ENCODE data around the gene NDUFC2.
"Not testable (repeated sequence)": the region's sequence is repeated elsewhere in the genome, so short reads cannot be mapped to it uniquely, and the experiment has no call there.

Gene NDUFC2

DNA sequence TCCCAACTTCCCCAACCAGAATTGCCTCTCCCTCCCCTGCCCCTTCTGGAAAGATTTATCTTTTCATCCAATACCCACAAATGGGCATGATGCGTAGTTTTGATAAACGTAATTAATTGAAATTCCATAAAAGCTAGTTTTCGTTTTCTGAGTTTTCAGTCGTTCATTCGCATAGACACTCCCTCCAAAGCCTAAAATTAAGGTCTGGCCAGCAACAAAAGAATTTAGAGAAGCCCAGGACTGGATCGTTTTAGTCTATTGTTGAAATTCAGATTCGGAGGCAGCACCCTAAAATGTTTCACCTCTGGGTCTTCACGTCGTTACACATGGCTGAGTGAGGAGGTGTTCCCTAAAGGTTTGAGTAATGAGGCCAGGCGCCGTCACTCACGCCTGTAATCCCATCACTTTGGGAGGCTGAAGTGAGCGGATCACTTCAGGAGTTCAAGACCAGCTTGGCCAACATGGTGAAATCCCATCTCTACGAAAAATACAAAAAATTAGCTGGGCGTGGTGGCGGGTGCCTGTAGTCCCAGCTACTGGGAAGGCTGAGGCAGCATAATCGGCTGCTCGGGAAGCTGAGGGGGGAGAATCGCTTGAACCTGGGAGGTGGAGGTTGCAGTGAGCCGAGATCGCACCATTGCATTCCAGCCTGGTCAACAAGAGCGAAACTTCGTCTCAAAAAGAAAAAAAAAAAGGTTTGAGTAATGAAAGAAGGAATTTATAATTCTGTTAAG lies 589 bp upstream of the NDUFC2 start:
- DNase-seq (ENCODE audit: low read depth) = no peak

DNA sequence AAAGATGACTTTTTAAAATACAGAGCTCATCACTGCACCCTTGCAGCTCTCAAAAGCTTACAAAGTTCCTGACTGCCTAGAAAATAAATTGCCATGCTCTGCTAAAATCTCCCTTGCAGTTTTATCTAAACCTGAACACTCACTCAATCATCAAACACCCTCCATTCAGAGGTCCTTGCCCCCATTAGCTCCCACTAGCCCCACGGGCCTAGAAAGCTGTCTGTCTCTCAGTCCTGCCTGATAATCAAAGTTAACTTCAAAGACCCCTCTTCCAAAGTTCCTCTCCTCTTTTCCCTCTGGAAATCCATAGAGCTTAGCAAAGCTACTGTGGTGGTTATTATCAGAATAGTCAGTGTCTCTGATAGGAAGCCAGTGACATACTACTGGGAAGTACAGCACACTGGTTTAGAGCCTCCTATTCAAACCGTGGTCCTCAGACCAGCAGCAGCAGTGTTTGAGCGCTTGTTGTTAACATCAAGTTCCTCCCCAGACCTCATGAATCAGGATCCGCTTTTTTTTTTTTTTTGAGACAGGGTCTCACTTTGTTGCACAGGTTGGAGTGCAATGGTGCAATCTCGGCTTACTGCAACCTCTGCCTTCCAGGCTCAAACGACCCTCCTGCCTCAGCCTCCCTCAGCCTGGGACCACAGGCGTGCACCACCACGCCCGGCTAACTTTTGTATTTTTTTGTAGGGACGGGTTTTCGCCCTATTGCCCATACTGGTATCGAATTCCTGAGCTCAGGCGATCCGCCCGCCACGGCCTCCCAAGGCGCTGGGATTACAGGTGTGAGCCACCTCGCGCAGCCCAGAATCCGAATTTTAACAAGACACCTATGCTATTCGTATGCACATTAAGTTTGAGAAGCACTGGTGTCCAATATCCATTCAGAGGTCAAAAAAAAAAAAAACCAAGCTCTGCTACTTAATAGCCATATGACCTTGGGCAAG lies 1.2 kb downstream of the NDUFC2 start:
- no peak for DNase-seq (ENCODE audit: low read depth)

- DNase-seq (ENCODE audit: low read depth) = not testable (repeated sequence)
Observed at GRCh38 chr11:78077592-78077991, 2.1 kb downstream of the NDUFC2 start.

GRCh38 chr11:78076733-78077403 lies 2.8 kb downstream of the NDUFC2 start:
- DNase-seq (ENCODE audit: low read depth) = no peak

DNA sequence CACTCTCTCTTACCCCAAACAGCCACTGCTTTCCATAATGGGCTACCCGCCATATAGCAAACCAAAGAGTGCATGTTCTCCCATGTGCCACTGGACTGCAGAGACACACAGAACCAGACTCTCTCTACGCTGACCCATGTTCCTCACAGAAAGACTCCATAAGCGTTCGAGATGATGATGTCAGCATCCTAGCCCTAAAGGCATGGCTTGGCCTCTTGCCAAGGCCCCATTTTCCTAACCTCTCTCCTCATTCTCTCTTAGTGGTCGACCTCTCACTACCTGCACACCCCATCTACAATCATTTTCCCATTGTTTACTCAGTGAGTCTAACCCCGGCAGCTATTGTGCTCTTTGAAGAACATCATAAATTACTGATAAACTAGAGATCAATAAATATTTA lies 4.9 kb downstream of the NDUFC2 start:
- DNase-seq (ENCODE audit: low read depth) = no peak

DNA sequence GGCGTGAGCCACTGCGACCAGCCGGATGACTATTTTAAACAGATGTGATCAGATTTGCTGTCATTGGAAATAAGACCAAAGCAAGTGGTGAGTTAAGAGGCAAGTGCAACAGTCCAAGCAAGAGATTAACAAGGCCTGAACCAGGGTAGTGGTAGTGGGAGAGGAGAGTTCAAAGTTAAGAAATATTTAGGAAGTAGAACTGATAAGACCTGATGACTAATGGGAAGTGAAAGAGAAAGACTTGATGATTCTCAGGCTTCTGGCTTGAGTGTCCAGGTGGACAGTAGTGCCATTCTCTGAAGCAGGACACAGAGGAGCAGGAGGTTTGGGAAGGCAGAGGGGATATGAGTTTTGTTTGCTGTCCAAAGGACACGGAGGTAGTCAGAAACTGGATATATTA lies 7.2 kb downstream of the NDUFC2 start:
- no peak for DNase-seq (ENCODE audit: low read depth)

- no peak for DNase-seq (ENCODE audit: low read depth)
Observed at GRCh38 chr11:78071717-78072116, 7.9 kb downstream of the NDUFC2 start.

GRCh38 chr11:78070621-78071020 lies 9.0 kb downstream of the NDUFC2 start:
- no peak for DNase-seq (ENCODE audit: low read depth)

GRCh38 chr11:78069465-78069864 lies 10.2 kb downstream of the NDUFC2 start:
- no peak for DNase-seq (ENCODE audit: low read depth)

- DNase-seq (ENCODE audit: low read depth) = no peak
Observed at GRCh38 chr11:78067704-78068103, 12.0 kb downstream of the NDUFC2 start.

DNA sequence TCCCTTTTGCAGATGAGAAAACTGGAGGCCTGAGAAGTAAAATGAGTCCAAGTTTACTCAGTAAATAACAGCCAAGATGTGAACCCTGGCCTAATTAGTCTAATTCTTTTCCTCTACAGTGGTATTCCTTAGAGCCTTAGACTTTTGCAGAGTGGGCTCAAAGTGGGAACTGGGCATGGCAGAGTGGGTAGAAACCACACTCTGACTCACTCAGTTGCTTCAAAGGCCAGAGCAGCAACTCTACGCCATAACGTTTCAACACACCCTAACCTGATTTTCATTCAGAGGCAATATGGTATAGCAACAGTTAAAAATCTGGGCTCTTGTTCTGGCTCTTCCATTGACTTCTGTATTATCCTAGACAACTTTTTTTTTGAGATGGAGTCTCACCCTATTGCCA lies 13.2 kb downstream of the NDUFC2 start:
- no peak for DNase-seq (ENCODE audit: low read depth)

DNA sequence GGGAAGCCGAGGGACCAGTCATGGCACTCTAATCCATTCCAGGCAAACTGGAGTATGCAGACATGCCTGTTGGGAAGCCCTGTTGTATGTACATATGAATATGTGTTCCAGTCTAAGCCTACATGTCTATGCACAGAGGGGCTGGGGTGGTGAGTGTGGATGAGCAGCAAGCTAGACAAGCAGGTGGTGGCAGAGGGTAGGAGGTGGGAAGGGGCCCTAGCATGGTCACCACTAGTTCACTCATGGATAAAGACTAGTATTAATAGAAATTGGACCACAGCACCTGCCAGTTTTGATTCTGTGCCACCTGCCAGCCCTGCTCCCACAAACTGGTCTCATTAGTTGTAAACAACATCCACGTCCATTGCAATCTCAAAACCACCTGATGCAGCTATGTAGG lies 14.5 kb downstream of the NDUFC2 start:
- DNase-seq (ENCODE audit: low read depth) = no peak

DNA sequence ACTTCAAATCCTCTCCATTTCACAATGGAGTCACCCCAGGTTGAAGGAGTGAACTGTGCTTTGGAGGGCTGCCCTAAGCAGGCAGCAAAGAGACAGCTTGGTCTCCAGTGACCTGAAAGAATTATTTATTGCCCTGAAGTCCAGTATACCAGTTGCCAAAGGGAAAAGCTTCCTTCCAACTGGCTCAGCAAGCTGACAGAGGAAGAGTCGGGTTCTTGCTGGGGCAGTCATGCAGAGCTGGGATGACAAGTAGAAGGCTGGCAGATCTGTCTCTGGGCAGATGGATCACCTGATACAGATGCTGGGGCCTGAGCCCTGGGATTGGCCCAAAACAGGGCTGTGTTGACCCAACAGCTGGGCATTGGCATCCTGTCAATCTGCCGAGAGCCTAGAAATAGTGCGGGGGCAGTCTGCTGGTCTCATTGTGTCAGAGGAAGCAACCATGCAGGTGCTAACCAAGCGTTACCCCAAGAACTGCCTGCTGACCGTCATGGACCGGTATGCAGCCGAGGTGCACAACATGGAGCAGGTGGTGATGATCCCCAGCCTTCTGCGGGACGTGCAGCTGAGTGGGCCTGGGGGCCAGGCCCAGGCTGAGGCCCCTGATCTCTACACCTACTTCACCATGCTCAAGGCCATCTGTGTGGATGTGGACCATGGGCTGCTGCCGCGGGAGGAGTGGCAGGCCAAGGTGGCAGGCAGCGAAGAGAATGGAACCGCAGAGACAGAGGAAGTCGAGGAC lies 16.1 kb downstream of the NDUFC2 start, which contains the start of gene THRSP:
Gene THRSP (plus strand): TSS at position 422 of the 742 bp plus-strand sequence. CDS start 21 bp downstream, at position 443.
- no peak for DNase-seq (ENCODE audit: low read depth)

GRCh38 chr11:78062671-78063070 lies 17.0 kb downstream of the NDUFC2 start:
- DNase-seq (ENCODE audit: low read depth) = no peak

GRCh38 chr11:78061921-78062311 lies 17.7 kb downstream of the NDUFC2 start:
- DNase-seq (ENCODE audit: low read depth) = no peak

DNA sequence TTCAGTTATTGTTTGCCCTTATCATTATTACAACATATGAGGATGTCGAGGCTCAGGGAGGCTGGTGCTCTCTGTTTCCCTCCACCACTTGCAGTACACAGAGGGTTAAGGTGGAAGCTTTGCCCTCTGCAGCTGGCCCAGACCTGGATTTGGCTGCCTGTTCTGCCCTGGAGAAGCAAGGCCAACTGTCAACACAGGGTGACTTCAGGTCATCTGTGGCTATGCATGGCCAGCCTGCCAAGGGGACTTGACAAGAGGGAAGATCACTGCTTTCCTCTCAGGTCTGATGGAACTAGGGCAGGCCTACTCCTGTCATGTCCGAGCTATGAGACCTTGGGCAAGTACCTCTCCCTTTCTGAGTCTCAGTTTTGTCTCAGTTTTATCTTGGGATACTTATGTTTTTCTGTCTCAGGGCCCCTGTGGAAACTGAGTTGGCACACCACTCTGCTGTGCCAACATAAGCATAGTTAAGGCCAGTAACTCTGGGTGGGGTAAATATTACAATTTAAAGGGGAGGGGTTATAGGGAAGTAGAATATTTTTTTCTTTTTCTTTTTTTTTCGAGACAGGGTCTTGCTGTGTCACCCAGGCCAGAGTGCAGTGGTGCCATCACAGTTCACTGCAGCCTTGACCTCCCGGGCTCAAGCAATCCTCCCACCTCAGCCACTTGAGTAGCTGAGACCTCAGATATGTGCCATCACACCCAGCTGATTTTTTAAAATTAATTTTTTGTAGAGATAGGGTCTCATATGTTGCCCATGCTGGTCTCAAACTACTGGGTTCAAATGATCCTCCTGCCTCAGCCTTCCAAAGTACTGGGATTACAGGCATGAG lies 18.4 kb downstream of the NDUFC2 start:
- DNase-seq (ENCODE audit: low read depth) = no peak

DNA sequence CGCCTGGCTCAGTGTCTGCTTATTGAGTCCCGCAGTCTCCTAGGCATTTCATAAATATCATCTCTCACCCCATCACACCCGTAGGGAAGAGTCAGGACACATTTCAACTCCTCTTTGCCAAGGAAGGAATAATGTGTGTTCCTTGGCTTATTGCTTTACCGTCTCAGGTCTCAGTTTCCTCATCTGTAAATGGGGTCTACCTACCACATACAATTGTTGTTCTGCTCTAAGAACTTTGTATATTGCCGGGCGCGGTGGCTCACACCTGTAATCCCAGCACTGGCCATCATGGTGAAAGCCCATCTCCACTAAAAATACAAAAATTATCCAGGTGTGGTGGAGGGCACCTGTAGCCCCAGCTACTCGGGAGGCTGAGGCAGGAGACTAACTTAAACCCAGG lies 19.1 kb downstream of the NDUFC2 start:
- no peak for DNase-seq (ENCODE audit: low read depth)

DNA sequence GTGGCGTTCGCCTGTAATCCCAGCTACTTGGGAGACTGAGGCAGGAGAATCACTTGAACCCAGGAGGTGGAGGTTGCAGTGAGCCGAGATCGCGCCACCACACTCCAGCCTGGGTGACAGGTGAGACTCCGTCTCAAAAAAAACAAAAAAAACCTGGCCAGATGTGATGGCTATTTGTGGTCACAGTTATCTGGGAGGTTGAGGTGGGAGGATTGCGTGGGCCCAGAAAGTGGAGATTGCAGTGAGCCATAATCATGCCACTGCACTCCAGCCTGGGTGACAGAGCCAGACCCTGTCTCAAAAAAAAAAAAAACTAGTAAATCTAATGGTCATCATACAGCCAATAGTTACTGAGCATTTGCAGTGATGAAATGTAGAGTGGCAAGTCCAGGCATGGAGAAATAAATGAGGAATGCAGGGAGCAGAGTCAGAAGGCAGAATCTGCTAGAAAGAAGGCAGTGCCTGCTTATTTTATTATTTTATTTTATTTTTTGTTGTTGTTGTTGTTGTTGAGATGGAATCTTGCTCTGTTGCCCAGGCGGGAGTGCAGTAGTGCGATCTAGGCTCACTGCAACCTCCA lies 19.8 kb downstream of the NDUFC2 start:
- DNase-seq (ENCODE audit: low read depth) = not testable (repeated sequence)

GRCh38 chr11:78057462-78058055 lies 22.1 kb downstream of the NDUFC2 start:
- no peak for DNase-seq (ENCODE audit: low read depth)

DNA sequence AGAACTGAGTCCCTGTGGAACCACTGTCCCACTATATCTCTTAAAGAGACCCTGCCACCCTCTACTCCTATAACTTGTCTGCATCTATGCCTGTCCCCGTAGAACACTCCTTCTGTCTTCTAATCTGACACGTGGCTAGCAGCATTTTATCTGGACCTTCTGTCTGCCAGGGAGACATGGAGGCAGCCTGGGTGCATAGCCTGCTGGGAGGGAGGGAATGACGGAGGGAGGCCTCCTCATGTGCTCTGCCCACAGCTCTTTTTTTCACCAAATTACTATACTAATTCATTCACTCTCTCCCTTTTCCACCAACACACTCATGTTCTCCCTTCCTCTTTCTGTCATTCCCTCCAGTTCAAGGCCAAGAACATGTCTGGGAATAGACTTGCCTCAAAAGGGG lies 23.6 kb downstream of the NDUFC2 start:
- no peak for DNase-seq (ENCODE audit: low read depth)

Measured in T-helper 22 cell (primary cell).